Measurements from ENCODE around the gene TGOLN2. TPM values are rescaled to one million over a fixed set of nuclear protein-coding genes. Genes with fewer than 3 reads are reported as not detected.

TGOLN2 gene
- 96.7 TPM for total RNA-seq

DNA sequence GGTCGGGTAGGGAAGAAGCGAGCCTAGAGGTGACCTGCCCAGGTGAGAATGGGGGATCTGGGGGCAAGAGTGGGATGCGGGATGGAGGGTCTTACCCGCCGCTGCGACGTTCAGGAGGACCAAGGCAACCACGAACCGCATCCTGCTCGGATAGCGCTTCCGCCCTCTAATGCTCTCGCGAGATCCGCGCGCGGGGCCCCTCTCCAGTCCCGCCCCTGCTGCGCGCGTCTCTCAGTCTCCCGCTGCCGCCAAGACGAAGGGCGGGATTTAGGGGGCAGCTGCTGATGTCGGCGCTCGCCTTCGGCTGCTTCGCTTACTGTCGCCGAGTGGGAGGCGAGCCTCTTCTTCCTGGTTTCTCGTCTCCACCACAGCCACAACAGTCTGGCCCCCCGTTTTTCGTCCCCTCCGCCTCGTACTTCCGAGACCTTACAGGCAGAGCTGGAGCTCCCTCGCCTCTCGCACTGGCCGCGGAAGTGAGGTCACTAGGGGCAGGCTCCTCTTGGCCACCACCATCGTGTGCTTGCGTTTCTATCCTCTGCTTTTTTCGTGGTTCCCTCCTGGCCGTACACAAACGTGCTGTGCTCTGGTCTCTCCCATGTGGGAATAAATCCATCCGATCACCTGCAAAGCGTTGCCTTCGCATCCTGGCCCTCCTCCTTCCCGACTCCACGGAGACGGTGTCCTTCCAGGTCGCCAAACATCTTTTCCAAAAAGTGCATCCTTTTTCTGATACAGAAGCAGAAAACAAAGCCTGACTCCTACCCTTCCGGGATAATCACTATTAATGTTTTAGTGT, at the start of gene TGOLN2:
Gene TGOLN2, minus strand, starts transcription at position 168 of the 796 bp plus-strand sequence. Its CDS starts 27 bp downstream, at position 141.

DNA sequence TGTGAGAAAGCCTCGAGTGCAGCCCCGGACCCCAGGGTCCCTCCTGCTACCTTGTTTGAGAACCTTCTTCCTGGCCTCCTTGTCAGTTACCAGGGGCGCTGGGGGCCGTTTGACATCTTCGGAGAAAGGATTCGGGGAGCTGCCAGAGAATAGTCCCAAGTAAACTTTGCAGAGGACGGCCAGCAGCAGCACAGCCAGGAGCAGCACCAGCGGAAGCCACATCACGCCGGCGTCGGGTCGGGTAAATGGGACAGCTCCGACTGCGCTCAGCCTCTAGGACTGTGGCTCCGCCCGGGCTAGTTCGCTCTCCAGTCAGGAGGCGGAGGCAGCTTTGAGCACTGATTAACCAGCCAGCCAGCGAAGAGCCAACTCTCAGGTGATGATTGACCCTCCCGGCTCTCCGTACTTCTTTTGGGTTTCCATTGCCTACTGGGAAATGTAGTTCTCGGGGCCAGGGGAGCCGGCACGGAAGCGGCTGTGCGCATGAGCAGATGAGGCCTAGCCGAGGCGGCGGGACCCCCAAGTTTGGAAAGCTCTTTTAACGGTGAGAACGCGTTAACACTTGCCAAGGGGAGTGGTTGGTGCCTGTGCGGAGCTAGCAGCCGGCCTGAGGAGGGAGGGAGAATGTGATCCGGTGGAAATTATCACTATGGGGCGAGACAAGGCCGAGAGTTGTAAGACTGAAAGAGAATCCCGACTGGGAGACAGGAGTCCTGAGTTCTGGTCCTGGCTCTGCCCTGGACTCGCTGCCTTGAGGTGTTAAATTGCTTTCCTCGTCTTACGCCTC, 26.7 kb upstream of the TGOLN2 start, which contains the start of the genes ELMOD3 and RETSAT:
Gene ELMOD3, plus strand, starts transcription at position 484 of the 787 bp plus-strand sequence. CDS start 2,430 bp downstream, outside the sequence.
Gene RETSAT, minus strand, starts transcription at position 243 of the 787 bp plus-strand sequence. Its CDS starts 21 bp downstream, at position 222.

Small RNA genes lying within 50 kb of the gene (small RNA-seq; reads per million reads assigned to genes)
- gene AC062037.1 (ENCODE audit: low replicate concordance) (not detected), gene RF00019 (ENCODE audit: low replicate concordance) (not detected), gene RN7SL113P (ENCODE audit: low replicate concordance) (not detected)

Other genes starting within 250 kb of the TGOLN2 start
- gene TCF7L1, start 194.6 kb downstream of the TGOLN2 start, total RNA-seq, result 14.1 TPM
- gene RETSAT, start 26.5 kb upstream of the TGOLN2 start, total RNA-seq, result 26.1 TPM
- gene ELMOD3, start 26.8 kb upstream of the TGOLN2 start, total RNA-seq, result 25.7 TPM
- 86.4 TPM for gene CAPG, start 82.4 kb upstream of the TGOLN2 start, total RNA-seq
- 0.99 TPM for gene SH2D6, start 90.7 kb upstream of the TGOLN2 start, total RNA-seq
- 129 TPM for gene MAT2A, start 211.2 kb upstream of the TGOLN2 start, total RNA-seq
- gene GGCX, start 233.5 kb upstream of the TGOLN2 start, total RNA-seq, result 43.0 TPM
- gene VAMP8, start 249.6 kb upstream of the TGOLN2 start, total RNA-seq, result 37.7 TPM